ENCODE measurements around the gene ABCC10. TPM values are rescaled to one million over a fixed set of nuclear protein-coding genes. Genes with fewer than 3 reads are reported as not detected.
"Not testable (repeated sequence)": the region's sequence is repeated elsewhere in the genome, so short reads cannot be mapped to it uniquely, and the experiment has no call there.

The ABCC10 gene
- total RNA-seq, 2 experiments from 2014 or later = 35.7 to 38.5 TPM

DNA sequence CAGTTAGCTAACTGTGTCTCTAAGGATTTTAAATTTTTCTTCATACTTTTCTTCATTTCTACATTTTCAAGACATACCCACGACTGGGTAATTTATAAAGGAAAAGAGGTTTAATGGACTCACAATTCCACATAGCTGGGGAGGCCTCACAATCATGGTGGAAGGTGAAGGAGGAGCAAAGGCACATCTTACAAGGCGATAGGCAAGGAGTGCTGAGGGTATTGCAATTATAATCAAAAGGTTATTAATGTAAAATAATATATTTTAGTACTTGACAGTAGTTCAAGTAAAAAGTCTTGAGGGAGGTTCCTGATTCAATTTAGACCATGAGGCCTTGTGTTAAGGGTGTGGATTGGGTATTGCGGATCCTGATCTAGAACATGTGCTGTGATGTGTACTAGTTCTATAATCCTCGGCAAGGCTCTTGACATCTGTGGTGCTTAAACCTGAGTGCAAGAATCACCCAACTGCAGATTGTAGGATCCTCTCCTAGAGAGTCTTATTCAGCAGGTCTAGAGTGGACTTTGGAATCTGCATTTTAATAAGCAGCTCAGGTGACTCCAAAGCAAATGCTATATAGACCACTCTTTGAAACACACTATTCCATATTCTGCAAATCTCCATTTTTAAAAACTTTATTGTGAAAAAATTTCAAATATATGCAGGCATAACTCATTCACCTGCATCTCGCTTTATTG is 7.2 kb upstream of the ABCC10 start:
- no peak overlapping the region for H3K4me3 Mint-ChIP-seq
- Histone ChIP-seq H3K27ac (ENCODE audit: low read depth in 1 of 2, low read length in 2 of 2) (no peak overlapping the region), H3K36me3 (ENCODE audit: insufficient read depth, low read length) (no peaks in the 10 kb centered on the region), H3K9me3 (ENCODE audit: control insufficient read depth in 1 of 2, insufficient read depth in 1 of 2, low read length in 2 of 2) (no peaks in the 10 kb centered on the region), H3K27me3 (ENCODE audit: control insufficient read depth in 1 of 2, insufficient read depth in 2 of 2, low read length in 2 of 2) (no peaks in the 10 kb centered on the region), H3K4me3 (ENCODE audit: low read length) (no peak overlapping the region), H3K4me1 (ENCODE audit: insufficient read depth, low read length) (no peaks in the 10 kb centered on the region)
- DNase-seq (no peak), ATAC-seq (ENCODE audit: poor library complexity) (no peak)
- ChIA-PET POLR2A (interaction anchor here (1.0 kb wide), 1 partner anchor 16 kb away, joined by 3 read pairs; no protein-coding TSS in a partner anchor), CTCF (no interaction called here)
- no peak for TF ChIP-seq CTCF (IDR thresholded peaks at IDR 0.05)
- no peaks in the 10 kb centered on the region for H3K4me1 Mint-ChIP-seq (ENCODE audit: low read depth)
- H3K27me3 Mint-ChIP-seq = no peaks in the 10 kb centered on the region
- no peaks in the 10 kb centered on the region for H3K9me3 Mint-ChIP-seq
- H3K36me3 Mint-ChIP-seq (ENCODE audit: low read depth) = no peaks in the 10 kb centered on the region
- H3K27ac Mint-ChIP-seq = no peak overlapping the region
- intact Hi-C loops (cut with DNase I, micrococcal nuclease) = no loop called here

GRCh38 chr6:43421831-43422230 is 5.5 kb upstream of the ABCC10 start:
- Mint-ChIP-seq H3K4me1 (ENCODE audit: low read depth) (no peaks in the 10 kb centered on the region), H3K27me3 (no peaks in the 10 kb centered on the region), H3K4me3 (no peak overlapping the region), H3K9me3 (no peaks in the 10 kb centered on the region), H3K27ac (no peak overlapping the region), H3K36me3 (ENCODE audit: low read depth) (no peaks in the 10 kb centered on the region)
- intact Hi-C loops (cut with DNase I, micrococcal nuclease) = no loop called here
- no peaks in the 10 kb centered on the region for H3K9me3 ChIP-seq (ENCODE audit: control insufficient read depth in 1 of 2, insufficient read depth in 1 of 2, low read length in 2 of 2)
- H3K27me3 ChIP-seq (ENCODE audit: control insufficient read depth in 1 of 2, insufficient read depth in 2 of 2, low read length in 2 of 2) = no peaks in the 10 kb centered on the region
- ChIA-PET POLR2A (no interaction called here), CTCF (no interaction called here)
- TF ChIP-seq CTCF (IDR thresholded peaks at IDR 0.05) = no peak
- H3K36me3 ChIP-seq (ENCODE audit: insufficient read depth, low read length) = no peaks in the 10 kb centered on the region
- H3K4me3 ChIP-seq (ENCODE audit: low read length) = no peak overlapping the region
- H3K4me1 ChIP-seq (ENCODE audit: insufficient read depth, low read length) = peaks cover under 1% of the 10 kb centered on the region
- H3K27ac ChIP-seq (ENCODE audit: low read depth in 1 of 2, low read length in 2 of 2) = no peak overlapping the region
- ATAC-seq (ENCODE audit: poor library complexity) = no peak
- no peak for DNase-seq

DNA sequence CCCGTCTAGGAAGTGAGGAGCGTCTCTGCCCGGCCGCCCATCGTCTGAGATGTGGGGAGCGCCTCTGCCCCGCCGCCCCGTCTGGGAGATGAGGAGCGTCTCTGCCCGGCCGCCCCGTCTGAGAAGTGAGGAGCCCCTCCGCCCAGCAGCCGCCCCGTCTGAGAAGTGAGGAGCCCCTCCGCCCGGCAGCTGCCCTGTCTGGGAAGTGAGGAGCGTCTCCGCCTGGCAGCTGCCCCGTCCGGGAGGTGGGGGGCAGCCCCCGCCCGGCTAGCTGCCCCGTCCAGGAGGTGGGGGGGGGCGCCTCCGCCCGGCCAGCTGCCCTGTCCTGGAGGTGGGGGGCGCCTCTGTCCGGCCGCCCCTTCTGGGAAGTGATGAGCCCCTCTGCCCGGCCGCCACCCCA is 2.3 kb upstream of the ABCC10 start:
- POLR2A ChIA-PET; H3K27ac ChIP-seq (ENCODE audit: low read depth in 1 of 2, low read length in 2 of 2); DNase-seq; H3K9me3 Mint-ChIP-seq; H3K9me3 ChIP-seq (ENCODE audit: control insufficient read depth in 1 of 2, insufficient read depth in 1 of 2, low read length in 2 of 2); H3K27ac Mint-ChIP-seq; H3K27me3 Mint-ChIP-seq; CTCF ChIA-PET; H3K4me3 ChIP-seq (ENCODE audit: low read length); ATAC-seq (ENCODE audit: poor library complexity); H3K36me3 ChIP-seq (ENCODE audit: insufficient read depth, low read length); H3K4me3 Mint-ChIP-seq; H3K27me3 ChIP-seq (ENCODE audit: control insufficient read depth in 1 of 2, insufficient read depth in 2 of 2, low read length in 2 of 2): not testable (repeated sequence)
- H3K4me1 ChIP-seq (ENCODE audit: insufficient read depth, low read length) = peaks cover 26% of the 10 kb centered on the region
- H3K36me3 Mint-ChIP-seq (ENCODE audit: low read depth) = peaks cover 19% of the 10 kb centered on the region
- intact Hi-C loops (cut with DNase I, micrococcal nuclease) = loop anchor here (5.0 kb wide), 3 partner anchors 152 to 638 kb away; partner anchors contain the start of genes GTPBP2 (in 1 of the 2), POLH (in 1 of the 2) and XPO5 (in 1 of the 2)
- peaks cover 21% of the 10 kb centered on the region for H3K4me1 Mint-ChIP-seq (ENCODE audit: low read depth)
